Upper lobe of left lung (tissue), 6 donors: ENCODE data around the gene KLK3. TPM values are rescaled to one million over a fixed set of nuclear protein-coding genes. Genes with fewer than 3 reads are reported as not detected.

Experiments used
- ATAC-seq, 2 donors: fragments of 200-7000 bp; cut with Tn5 transposase; one replicate each; pipeline ENCODE4 v1.9.1; 2022; ENCODE audit warnings: mild to moderate bottlenecking in 2 of 2, moderate library complexity in 2 of 2; ENCODE audit not compliant: low FRiP score in 2 of 2
- DNase-seq, 2 donors: peaks; one replicate each; pipeline ENCODE4 v3.0.0-alpha.2; 2019 to 2020
- H3K27ac ChIP-seq, 4 donors: fragments of 200-600 bp; sonication (generic); one replicate each; pipeline ENCODE4 v1.5.1; 2016 to 2019
- H3K27me3 ChIP-seq, 4 donors: fragments of 200-600 bp; sonication (generic); one replicate each; pipeline ENCODE4 v1.5.1; 2017 to 2019
- H3K36me3 ChIP-seq, 4 donors: fragments of 200-600 bp; sonication (generic); one replicate each; pipeline ENCODE4 v1.5.1; 2016 to 2019
- H3K4me1 ChIP-seq, 4 donors: fragments of 200-600 bp; sonication (generic); one replicate each; pipeline ENCODE4 v1.5.1; 2018 to 2019
- H3K4me3 ChIP-seq, 4 donors: fragments of 200-600 bp; sonication (generic); one replicate each; pipeline ENCODE4 v1.5.1; 2017 to 2019; ENCODE audit warnings: mild to moderate bottlenecking in 2 of 4, moderate library complexity in 1 of 4
- H3K9me3 ChIP-seq, 4 donors: fragments of 200-600 bp; sonication (generic); one replicate each; pipeline ENCODE4 v1.5.1; 2018 to 2019
- CTCF ChIP-seq, 6 experiments: fragments of 450-650 bp in 4 of 6; fragments of 200-600 bp in 2 of 6; sonication (generic) in 2 of 6; IDR thresholded peaks; one replicate each; pipeline ENCODE4 v1.5.1; 2016 to 2019; ENCODE audit warnings: antibody characterized with exemption in 6 of 6
- EP300 ChIP-seq, 4 donors: sonication (generic); formaldehyde crosslinking; IDR thresholded peaks; one replicate each; pipeline ENCODE4 v1.5.1; 2017; ENCODE audit warnings: antibody characterized with exemption in 4 of 4, control low read depth in 2 of 4
- POLR2A ChIP-seq, 4 donors: fragments of 450-650 bp; IDR thresholded peaks; one replicate each; pipeline ENCODE4 v1.5.1; 2016 to 2017; ENCODE audit warnings: antibody characterized with exemption in 4 of 4, mild to moderate bottlenecking in 2 of 4
- POLR2AphosphoS5 ChIP-seq, 2 donors: sonication (generic); formaldehyde crosslinking; IDR thresholded peaks; one replicate each; pipeline ENCODE4 v1.5.1; 2017; ENCODE audit warnings: antibody characterized with exemption in 2 of 2
- WGBS, 2 donors: methylation state at CpG; one replicate each; pipeline ENCODE4 v1.1.5; 2017 to 2018; 5-methylcytosine and 5-hydroxymethylcytosine counted together
- total RNA-seq, 6 donors: library from RNA; depleted of rRNA in 4 of 6; stranded (reverse); fragments of >200 nt in 4 of 6; gene quantifications; one replicate each; pipeline versions ENCODE4 v1.1.0 to v1.2.1, GENCODE V29; 2016 to 2021
- donor health status: DM: no; HTN: no; CAD: no; lungs with moderate emphysema.
- donor health status: DM: no; HTN: yes; CAD: no; lungs with severe emphysema.

KLK3 gene
- total RNA-seq, 6 donors from 2014 or later: 0.33 TPM; not detected in 5

GRCh38 chr19:50858886-50859285 lies 4.2 kb downstream of the KLK3 start:
- Histone ChIP-seq H3K9me3 (no peaks in the 10 kb centered on the region), H3K36me3 (no peaks in the 10 kb centered on the region), H3K27ac (no peak overlapping the region), H3K4me1 (no peaks in the 10 kb centered on the region), H3K4me3 (no peak overlapping the region), H3K27me3 (no peaks in the 10 kb centered on the region)
- no peak for TF ChIP-seq CTCF (IDR thresholded peaks at IDR 0.05)
- no peak for TF ChIP-seq EP300 (IDR thresholded peaks at IDR 0.05)
- TF ChIP-seq POLR2A (IDR thresholded peaks at IDR 0.05): no peak
- no peak for TF ChIP-seq POLR2AphosphoS5 (IDR thresholded peaks at IDR 0.05)
- WGBS, 2 donors: 12 to 22% methylated on average over 7 of the region's 7 CpGs
- ATAC-seq: no peak
- DNase-seq: no peak

GRCh38 chr19:50859849-50860248 lies 5.1 kb downstream of the KLK3 start:
- Histone ChIP-seq H3K9me3 (no peaks in the 10 kb centered on the region), H3K27ac (no peak overlapping the region), H3K27me3 (no peaks in the 10 kb centered on the region), H3K4me1 (no peaks in the 10 kb centered on the region), H3K36me3 (no peaks in the 10 kb centered on the region), H3K4me3 (no peak overlapping the region)
- ATAC-seq: no peak
- 82 to 84% methylated on average over 4 of the region's 4 CpGs for WGBS, 2 donors
- no peak for TF ChIP-seq CTCF (IDR thresholded peaks at IDR 0.05)
- TF ChIP-seq POLR2A (IDR thresholded peaks at IDR 0.05): no peak
- no peak for TF ChIP-seq EP300 (IDR thresholded peaks at IDR 0.05)
- no peak for TF ChIP-seq POLR2AphosphoS5 (IDR thresholded peaks at IDR 0.05)
- no peak for DNase-seq

GRCh38 chr19:50861010-50861409 lies 6.3 kb downstream of the KLK3 start:
- 82 to 90% methylated on average over 5 of the region's 5 CpGs for WGBS, 2 donors
- H3K4me3 ChIP-seq: no peak overlapping the region
- DNase-seq (no peak), ATAC-seq (no peak)
- H3K27ac ChIP-seq: no peak overlapping the region
- no peak for TF ChIP-seq POLR2A (IDR thresholded peaks at IDR 0.05)
- TF ChIP-seq POLR2AphosphoS5 (IDR thresholded peaks at IDR 0.05): no peak
- TF ChIP-seq EP300 (IDR thresholded peaks at IDR 0.05): no peak
- no peak for TF ChIP-seq CTCF (IDR thresholded peaks at IDR 0.05)
- no peaks in the 10 kb centered on the region for H3K4me1 ChIP-seq
- H3K9me3 ChIP-seq: no peaks in the 10 kb centered on the region
- H3K27me3 ChIP-seq: no peaks in the 10 kb centered on the region
- no peaks in the 10 kb centered on the region for H3K36me3 ChIP-seq

GRCh38 chr19:50861496-50862286 lies 7.0 kb downstream of the KLK3 start:
- Histone ChIP-seq H3K4me1 (no peaks in the 10 kb centered on the region), H3K9me3 (no peaks in the 10 kb centered on the region), H3K27ac (no peak overlapping the region), H3K36me3 (no peaks in the 10 kb centered on the region), H3K27me3 (no peaks in the 10 kb centered on the region), H3K4me3 (no peak overlapping the region)
- TF ChIP-seq CTCF (IDR thresholded peaks at IDR 0.05): no peak
- TF ChIP-seq EP300 (IDR thresholded peaks at IDR 0.05): no peak
- TF ChIP-seq POLR2A (IDR thresholded peaks at IDR 0.05): no peak
- no peak for TF ChIP-seq POLR2AphosphoS5 (IDR thresholded peaks at IDR 0.05)
- no peak for DNase-seq
- 71 to 75% methylated on average over 7 of the region's 7 CpGs for WGBS, 2 donors
- no peak for ATAC-seq

GRCh38 chr19:50869479-50869878 lies 14.8 kb downstream of the KLK3 start:
- Histone ChIP-seq H3K27me3 (no peaks in the 10 kb centered on the region), H3K9me3 (no peaks in the 10 kb centered on the region)

More at GRCh38 chr19:50869479-50869878, 14.8 kb downstream of the KLK3 start:
- no peak overlapping the region for H3K27ac ChIP-seq
- no peak overlapping the region for H3K4me3 ChIP-seq
- no peaks in the 10 kb centered on the region for H3K36me3 ChIP-seq
- TF ChIP-seq POLR2A (IDR thresholded peaks at IDR 0.05) (no peak), CTCF (IDR thresholded peaks at IDR 0.05) (no peak), POLR2AphosphoS5 (IDR thresholded peaks at IDR 0.05) (no peak), EP300 (IDR thresholded peaks at IDR 0.05) (no peak)
- no peaks in the 10 kb centered on the region for H3K4me1 ChIP-seq
- ATAC-seq: no peak
- 78 to 79% methylated on average over 4 of the region's 4 CpGs for WGBS, 2 donors
- DNase-seq: no peak
